ENCODE results near the gene CIPC. TPM values are rescaled to one million over a fixed set of nuclear protein-coding genes. Genes with fewer than 3 reads are reported as not detected.
A peak's percentile ranks its signal among the peaks of the same experiment; 100 is the strongest.

CIPC gene
- total RNA-seq, 1 donor from 2014 or later: 21.8 TPM

DNA sequence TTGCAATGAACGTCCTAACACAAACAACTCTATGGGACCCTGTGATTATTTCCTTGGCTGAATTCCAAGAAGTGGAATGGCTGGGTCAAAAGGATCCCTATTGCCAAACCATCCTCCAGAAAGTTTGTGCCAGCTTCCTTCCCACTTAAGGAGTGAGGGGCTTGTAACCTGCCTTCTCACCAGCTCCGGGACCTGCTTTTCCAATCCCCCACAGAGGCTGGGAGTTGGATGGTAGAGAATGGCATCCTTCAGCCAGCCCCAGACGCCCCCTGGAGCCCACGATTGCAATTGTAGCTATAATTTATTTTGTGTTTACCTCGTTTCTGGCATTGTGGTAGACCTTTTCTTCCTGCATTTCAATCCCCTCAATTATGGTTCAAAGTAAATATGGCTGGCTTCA is 53.2 kb downstream of the CIPC start:
- no peak for DNase-seq (ENCODE audit: low read depth)

DNA sequence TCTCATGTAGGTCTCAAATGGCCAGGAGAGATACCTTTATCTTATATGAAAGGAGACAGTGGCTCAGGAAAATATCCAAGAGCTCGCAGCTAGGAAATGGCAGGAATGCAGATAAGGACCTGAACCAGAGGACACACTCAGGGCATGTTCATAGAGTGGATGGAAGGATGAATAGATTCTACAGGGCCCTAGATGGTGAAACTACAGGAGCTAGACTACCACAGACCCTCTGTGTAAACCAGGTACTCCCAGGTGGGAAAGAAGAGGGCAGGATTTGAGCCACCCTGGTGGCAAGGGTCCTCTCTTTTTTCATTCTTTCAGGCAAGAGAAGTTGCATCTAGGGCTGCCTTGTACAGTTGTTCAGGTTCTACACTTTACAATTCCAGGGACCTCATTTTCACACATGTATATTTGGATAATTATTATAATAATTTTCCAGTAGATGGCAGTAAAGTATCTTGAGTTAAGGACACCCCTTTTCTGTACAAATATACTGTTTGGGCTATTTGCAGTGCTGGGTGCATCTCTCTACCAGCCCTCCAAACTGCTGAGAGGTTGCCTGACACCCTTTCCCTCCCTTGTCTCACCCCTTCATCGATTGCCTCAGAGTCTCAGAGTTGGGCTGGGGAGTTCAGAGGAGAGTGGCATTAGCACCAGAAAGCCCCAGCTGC is 54.0 kb downstream of the CIPC start:
- DNase-seq (ENCODE audit: low read depth): peak; percentile 29

- DNase-seq (ENCODE audit: low read depth): no peak
Measured at GRCh38 chr14:77153802-77154201, 55.7 kb downstream of the CIPC start.

DNA sequence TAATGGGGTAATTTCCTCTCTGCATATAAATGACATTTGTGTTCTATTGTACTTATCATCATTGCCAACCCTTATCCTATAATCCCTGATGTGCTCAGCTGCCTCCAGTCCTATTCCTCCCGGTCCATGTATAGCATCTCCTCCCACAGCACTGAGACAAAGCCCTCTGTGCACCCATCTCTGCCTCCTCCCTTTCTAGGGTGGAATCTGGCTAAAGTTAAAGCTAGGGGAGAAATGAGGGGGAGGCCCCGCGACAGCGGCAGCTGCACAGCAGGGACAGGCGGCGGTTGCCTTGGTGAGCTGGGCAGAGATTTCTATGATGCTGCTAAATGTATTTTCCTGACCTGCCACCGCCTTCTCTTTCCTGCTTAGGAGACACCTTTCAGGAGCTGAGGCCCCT is 56.4 kb downstream of the CIPC start:
- DNase-seq (ENCODE audit: low read depth): no peak

GRCh38 chr14:77155083-77155482 is 57.0 kb downstream of the CIPC start:
- DNase-seq (ENCODE audit: low read depth): no peak

GRCh38 chr14:77157740-77158139 is 59.7 kb downstream of the CIPC start:
- no peak for DNase-seq (ENCODE audit: low read depth)

- no peak for DNase-seq (ENCODE audit: low read depth)
Measured at GRCh38 chr14:77158175-77158881, 60.3 kb downstream of the CIPC start.

DNA sequence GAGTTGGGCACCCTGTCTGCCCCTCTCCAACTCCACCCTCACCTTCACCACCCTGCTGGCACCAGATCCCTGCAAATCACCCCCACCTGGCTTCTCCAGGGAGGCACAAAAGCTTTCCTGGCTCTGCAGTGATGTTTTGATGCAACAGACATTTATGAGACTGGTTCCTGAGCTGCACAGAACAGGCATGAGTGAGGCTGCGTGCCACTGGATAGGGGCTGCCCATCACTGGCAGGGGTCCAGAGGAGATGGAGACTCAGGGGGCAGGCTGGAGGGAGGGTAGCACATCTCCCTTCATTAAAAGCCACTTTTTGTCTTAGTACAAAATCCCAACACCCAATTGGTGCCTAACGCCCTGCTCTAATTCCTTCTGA is 60.8 kb downstream of the CIPC start:
- DNase-seq (ENCODE audit: low read depth): no peak

GRCh38 chr14:77161011-77161410 is 63.0 kb downstream of the CIPC start:
- no peak for DNase-seq (ENCODE audit: low read depth)

Other genes with a start within 250 kb of the CIPC start
- gene IRF2BPL, start 69.5 kb upstream of the CIPC start, total RNA-seq: 53.5 and 63.9 TPM in 2 replicates
- gene ZDHHC22, start 43.5 kb downstream of the CIPC start, total RNA-seq: not detected in 2 replicates
- 0.17 and 1.9 TPM in 2 replicates for gene TMEM63C, start 83.5 kb downstream of the CIPC start, total RNA-seq
- 0.35 TPM in 1 of 2 replicates, not detected in the other for gene NGB, start 172.9 kb downstream of the CIPC start, total RNA-seq
- 12.2 and 26.4 TPM in 2 replicates for gene POMT2, start 222.6 kb downstream of the CIPC start, total RNA-seq
- 16.1 and 61.6 TPM in 2 replicates for gene GSTZ1, start 222.8 kb downstream of the CIPC start, total RNA-seq

Measured in renal cortical epithelial cell (primary cell).